ENCODE results near the gene PTPN4. TPM values are rescaled to one million over a fixed set of nuclear protein-coding genes. Genes with fewer than 3 reads are reported as not detected.

The PTPN4 gene
- total and polyA plus RNA-seq, 2 donors from 2014 or later, result 7.4 to 46.4 TPM

DNA sequence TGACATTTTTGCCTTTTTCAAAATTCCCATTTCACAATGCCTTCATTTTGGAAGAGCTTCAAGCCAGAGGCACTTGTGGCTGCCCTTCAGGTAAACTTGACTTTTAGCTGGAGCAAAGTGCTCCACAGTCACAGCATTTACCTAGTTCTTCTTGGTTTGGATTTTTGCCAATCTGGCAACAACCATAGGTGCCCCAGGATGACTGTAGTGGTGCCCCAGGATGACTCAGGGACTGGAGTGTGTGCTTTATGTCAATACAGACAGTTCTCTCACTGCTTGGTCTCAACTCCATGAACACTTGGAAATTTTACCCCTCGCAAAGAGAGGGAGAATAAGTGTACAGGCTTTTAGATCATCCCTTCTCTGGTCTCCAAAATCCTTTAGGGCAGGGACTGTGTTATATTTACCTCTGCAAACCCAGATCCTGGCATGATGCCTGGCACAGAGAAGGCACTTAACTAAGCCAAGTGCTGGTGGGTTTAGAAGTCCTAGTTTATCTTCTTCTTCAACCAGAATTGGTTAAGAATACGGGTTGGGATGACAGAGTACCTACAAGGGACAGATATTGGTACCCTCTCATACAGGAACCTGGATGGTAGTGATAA is 15.3 kb upstream of the PTPN4 start:
- DNase-seq (no peak), FAIRE-seq (no peak)
- no peaks in the 10 kb centered on the region for H3K27me3 ChIP-seq (ENCODE audit: control insufficient read depth, insufficient read depth, low read length)
- H3K4me1 ChIP-seq (ENCODE audit: control insufficient read depth in 2 of 3, insufficient read depth in 2 of 3, low read depth in 1 of 3, low read length in 3 of 3), result no peaks in the 10 kb centered on the region
- intact Hi-C loops (cut with DNase I), result no loop called here
- H3K4me3 ChIP-seq (ENCODE audit: low read length in 3 of 3), result no peak overlapping the region
- no peak overlapping the region for H3K9ac ChIP-seq (ENCODE audit: low read length in 3 of 3)
- H3K27ac ChIP-seq (ENCODE audit: low read depth in 2 of 2, low read length in 2 of 2), result no peak overlapping the region
- no peaks in the 10 kb centered on the region for H3K36me3 ChIP-seq (ENCODE audit: control insufficient read depth in 2 of 3, insufficient read depth in 3 of 3, low read length in 3 of 3)
- TF ChIP-seq, protein P1, sequence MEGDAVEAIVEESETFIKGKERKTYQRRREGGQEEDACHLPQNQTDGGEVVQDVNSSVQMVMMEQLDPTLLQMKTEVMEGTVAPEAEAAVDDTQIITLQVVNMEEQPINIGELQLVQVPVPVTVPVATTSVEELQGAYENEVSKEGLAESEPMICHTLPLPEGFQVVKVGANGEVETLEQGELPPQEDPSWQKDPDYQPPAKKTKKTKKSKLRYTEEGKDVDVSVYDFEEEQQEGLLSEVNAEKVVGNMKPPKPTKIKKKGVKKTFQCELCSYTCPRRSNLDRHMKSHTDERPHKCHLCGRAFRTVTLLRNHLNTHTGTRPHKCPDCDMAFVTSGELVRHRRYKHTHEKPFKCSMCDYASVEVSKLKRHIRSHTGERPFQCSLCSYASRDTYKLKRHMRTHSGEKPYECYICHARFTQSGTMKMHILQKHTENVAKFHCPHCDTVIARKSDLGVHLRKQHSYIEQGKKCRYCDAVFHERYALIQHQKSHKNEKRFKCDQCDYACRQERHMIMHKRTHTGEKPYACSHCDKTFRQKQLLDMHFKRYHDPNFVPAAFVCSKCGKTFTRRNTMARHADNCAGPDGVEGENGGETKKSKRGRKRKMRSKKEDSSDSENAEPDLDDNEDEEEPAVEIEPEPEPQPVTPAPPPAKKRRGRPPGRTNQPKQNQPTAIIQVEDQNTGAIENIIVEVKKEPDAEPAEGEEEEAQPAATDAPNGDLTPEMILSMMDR (IDR thresholded peaks at IDR 0.05; ENCODE audit: borderline replicate concordance, extremely low read depth, insufficient read depth), result no peak
- H3K9me3 ChIP-seq (ENCODE audit: control insufficient read depth in 2 of 3, insufficient read depth in 1 of 3, low read length in 3 of 3), result no peaks in the 10 kb centered on the region

DNA sequence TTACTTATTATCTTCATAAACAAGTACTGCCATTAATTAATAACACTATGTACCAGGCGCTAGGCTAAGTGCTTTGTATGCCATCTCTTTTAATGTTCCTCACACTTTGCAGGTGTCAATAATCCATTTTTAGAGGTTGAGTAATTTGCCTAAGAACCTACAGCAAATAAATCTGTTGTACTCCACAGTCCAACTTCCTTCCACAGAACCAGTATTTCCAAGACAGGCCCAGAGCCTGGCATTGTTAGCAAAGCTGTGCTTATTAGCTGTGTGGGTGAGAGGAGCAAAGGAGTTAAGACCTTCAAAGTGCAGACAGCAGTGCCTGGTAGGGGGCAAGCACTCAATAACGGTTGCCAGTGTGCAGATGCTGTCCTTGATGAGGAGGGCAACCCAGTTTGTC is 14.2 kb upstream of the PTPN4 start:
- intact Hi-C loops (cut with DNase I), result no loop called here
- FAIRE-seq, result no peak
- Histone ChIP-seq H3K27me3 (ENCODE audit: control insufficient read depth, insufficient read depth, low read length) (no peaks in the 10 kb centered on the region), H3K4me1 (ENCODE audit: control insufficient read depth in 2 of 3, insufficient read depth in 2 of 3, low read depth in 1 of 3, low read length in 3 of 3) (no peaks in the 10 kb centered on the region), H3K36me3 (ENCODE audit: control insufficient read depth in 2 of 3, insufficient read depth in 3 of 3, low read length in 3 of 3) (no peaks in the 10 kb centered on the region), H3K9ac (ENCODE audit: low read length in 3 of 3) (no peak overlapping the region), H3K27ac (ENCODE audit: low read depth in 2 of 2, low read length in 2 of 2) (no peak overlapping the region), H3K9me3 (ENCODE audit: control insufficient read depth in 2 of 3, insufficient read depth in 1 of 3, low read length in 3 of 3) (no peaks in the 10 kb centered on the region), H3K4me3 (ENCODE audit: low read length in 3 of 3) (no peak overlapping the region)
- DNase-seq, result no peak
- TF ChIP-seq, protein P1 (IDR thresholded peaks at IDR 0.05; ENCODE audit: borderline replicate concordance, extremely low read depth, insufficient read depth), result no peak

DNA sequence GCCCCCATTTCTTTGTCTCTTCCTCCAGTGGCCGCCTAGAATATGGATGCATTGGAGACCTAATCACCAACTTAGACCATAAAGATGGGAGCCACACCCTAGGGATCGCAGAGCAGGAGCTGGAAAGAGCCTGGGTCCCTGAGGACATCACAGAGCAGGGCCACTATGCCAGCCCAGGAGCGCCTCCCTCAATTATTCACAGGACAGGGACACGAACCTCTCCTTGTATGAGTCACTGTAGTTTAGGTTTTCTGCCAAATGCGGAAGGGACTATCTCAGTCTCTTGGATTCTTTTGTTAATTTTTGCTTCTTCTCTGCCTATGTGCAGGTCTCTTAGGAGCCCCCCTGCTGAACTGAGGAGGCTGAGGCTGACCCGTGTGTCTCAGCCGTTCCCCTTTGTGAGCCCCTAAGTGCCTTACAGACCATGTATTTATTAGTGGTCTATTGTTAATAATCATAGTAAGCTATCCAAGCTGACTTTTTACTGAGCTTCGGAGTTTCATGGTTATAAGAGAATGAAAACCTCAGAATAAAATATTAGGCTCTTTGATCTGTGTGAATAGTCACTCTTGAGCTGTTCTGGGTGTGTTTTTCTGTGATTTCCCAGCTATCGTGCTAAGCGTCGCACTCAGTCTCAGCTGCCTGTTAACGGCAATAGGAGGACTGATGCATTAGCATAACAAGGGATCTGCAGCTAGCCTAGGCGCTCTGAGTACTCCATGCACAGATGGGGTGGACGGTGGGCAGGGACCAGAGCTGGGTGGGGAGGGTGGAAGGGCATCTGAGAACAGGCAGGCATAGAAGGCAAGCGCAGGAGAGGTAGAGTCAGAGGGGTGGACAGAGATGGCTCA is 12.7 kb upstream of the PTPN4 start:
- H3K4me1 ChIP-seq (ENCODE audit: control insufficient read depth in 2 of 3, insufficient read depth in 2 of 3, low read depth in 1 of 3, low read length in 3 of 3), result no peaks in the 10 kb centered on the region
- DNase-seq (no peak), FAIRE-seq (no peak)
- no peak overlapping the region for H3K9ac ChIP-seq (ENCODE audit: low read length in 3 of 3)
- H3K9me3 ChIP-seq (ENCODE audit: control insufficient read depth in 2 of 3, insufficient read depth in 1 of 3, low read length in 3 of 3), result no peaks in the 10 kb centered on the region
- H3K36me3 ChIP-seq (ENCODE audit: control insufficient read depth in 2 of 3, insufficient read depth in 3 of 3, low read length in 3 of 3), result no peaks in the 10 kb centered on the region
- TF ChIP-seq, protein P1 (IDR thresholded peaks at IDR 0.05; ENCODE audit: borderline replicate concordance, extremely low read depth, insufficient read depth), result no peak
- no peak overlapping the region for H3K4me3 ChIP-seq (ENCODE audit: low read length in 3 of 3)
- H3K27ac ChIP-seq (ENCODE audit: low read depth in 2 of 2, low read length in 2 of 2), result no peak overlapping the region
- no peaks in the 10 kb centered on the region for H3K27me3 ChIP-seq (ENCODE audit: control insufficient read depth, insufficient read depth, low read length)
- intact Hi-C loops (cut with DNase I), result no loop called here

Measured in kidney (tissue), 14 donors.